ENCODE data around the gene CLN5.

Gene CLN5

GRCh38 chr13:76991432-76991795 is 467 bp upstream of the CLN5 start:
- in situ Hi-C loops (cut with MboI; ENCODE audit: low pct_unique_long_range_greater_than_20kb, low sequenced_read_pairs, unreplicated experiment), result no loop called here
- DNase-seq (ENCODE audit: low spot score), result peak; percentile 63
- no peak for TF ChIP-seq CTCF (IDR thresholded peaks at IDR 0.05; ENCODE audit: extremely low read depth, insufficient read depth, missing control alignments)

GRCh38 chr13:76992548-76993001 is 694 bp downstream of the CLN5 start:
- no peak for DNase-seq (ENCODE audit: low spot score)
- in situ Hi-C loops (cut with MboI; ENCODE audit: low pct_unique_long_range_greater_than_20kb, low sequenced_read_pairs, unreplicated experiment), result no loop called here

GRCh38 chr13:76993021-76993420 is 1.1 kb downstream of the CLN5 start:
- no peak for DNase-seq (ENCODE audit: low spot score)
- no peak for TF ChIP-seq CTCF (IDR thresholded peaks at IDR 0.05; ENCODE audit: extremely low read depth, insufficient read depth, missing control alignments)
- in situ Hi-C loops (cut with MboI; ENCODE audit: low pct_unique_long_range_greater_than_20kb, low sequenced_read_pairs, unreplicated experiment), result no loop called here

More at GRCh38 chr13:76992548-76993001, 694 bp downstream of the CLN5 start:
- no peak for TF ChIP-seq CTCF (IDR thresholded peaks at IDR 0.05; ENCODE audit: extremely low read depth, insufficient read depth, missing control alignments)

GRCh38 chr13:76993473-76993872 is 1.6 kb downstream of the CLN5 start:
- in situ Hi-C loops (cut with MboI; ENCODE audit: low pct_unique_long_range_greater_than_20kb, low sequenced_read_pairs, unreplicated experiment), result no loop called here
- DNase-seq (ENCODE audit: low spot score), result no peak

GRCh38 chr13:76994281-76994680 is 2.4 kb downstream of the CLN5 start:
- no peak for TF ChIP-seq CTCF (IDR thresholded peaks at IDR 0.05; ENCODE audit: extremely low read depth, insufficient read depth, missing control alignments)
- in situ Hi-C loops (cut with MboI; ENCODE audit: low pct_unique_long_range_greater_than_20kb, low sequenced_read_pairs, unreplicated experiment), result no loop called here
- DNase-seq (ENCODE audit: low spot score), result no peak

More at GRCh38 chr13:76993473-76993872, 1.6 kb downstream of the CLN5 start:
- no peak for TF ChIP-seq CTCF (IDR thresholded peaks at IDR 0.05; ENCODE audit: extremely low read depth, insufficient read depth, missing control alignments)

GRCh38 chr13:77000475-77000874 is 8.6 kb downstream of the CLN5 start:
- TF ChIP-seq CTCF (IDR thresholded peaks at IDR 0.05; ENCODE audit: extremely low read depth, insufficient read depth, missing control alignments), result no peak
- DNase-seq (ENCODE audit: low spot score), result no peak
- in situ Hi-C loops (cut with MboI; ENCODE audit: low pct_unique_long_range_greater_than_20kb, low sequenced_read_pairs, unreplicated experiment), result no loop called here

- no peak for TF ChIP-seq CTCF (IDR thresholded peaks at IDR 0.05; ENCODE audit: extremely low read depth, insufficient read depth, missing control alignments)
- in situ Hi-C loops (cut with MboI; ENCODE audit: low pct_unique_long_range_greater_than_20kb, low sequenced_read_pairs, unreplicated experiment), result no loop called here
- no peak for DNase-seq (ENCODE audit: low spot score)
These were observed 9.7 kb downstream of the CLN5 start for GRCh38 chr13:77001540-77001939.

Data from GM13977 (cell line).